CD14-positive monocyte (primary cell): ENCODE data around the gene ZNF296. TPM values are rescaled to one million over a fixed set of nuclear protein-coding genes. Genes with fewer than 3 reads are reported as not detected.

ENCODE experiments used
- DNase-seq, 3 donors: peaks; one replicate each; pipeline ENCODE4 v3.0.0-alpha.2; 2011 to 2022
- H2AFZ ChIP-seq: 2 replicates; pipeline ENCODE4 v1.6.0; 2012; ENCODE audit warnings: mild to moderate bottlenecking, low read depth, low read length, inconsistent platforms; ENCODE audit not compliant: insufficient read depth, poor library complexity, severe bottlenecking
- H3K27ac ChIP-seq, 2 donors: 1 replicate in 1 of 2; 2 replicates in 1 of 2; pipeline ENCODE4 v1.5.1; 2012 to 2013; ENCODE audit warnings: low read length in 2 of 2, control low read depth in 1 of 2, inconsistent platforms in 1 of 2, low read depth in 1 of 2, mild to moderate bottlenecking in 1 of 2
- H3K27me3 ChIP-seq, 2 donors: one replicate each; pipeline versions ENCODE4 v1.6.0 to v1.6.1; 2011 to 2013; ENCODE audit warnings: low read length in 2 of 2; ENCODE audit not compliant: control insufficient read depth in 2 of 2, insufficient read depth in 2 of 2
- H3K36me3 ChIP-seq, 2 donors: replicated peaks in 1 of 2; 1 replicate in 1 of 2; 2 replicates in 1 of 2; pipeline versions ENCODE4 v1.5.1 to v1.6.1; 2012 to 2013; ENCODE audit warnings: low read length in 2 of 2, control low read depth in 1 of 2, inconsistent platforms in 1 of 2, mild to moderate bottlenecking in 1 of 2; ENCODE audit not compliant: insufficient read depth in 2 of 2, control insufficient read depth in 1 of 2
- H3K4me1 ChIP-seq, 2 donors: 1 replicate in 1 of 2; 2 replicates in 1 of 2; pipeline versions ENCODE4 v1.5.1 to v1.6.1; 2012 to 2013; ENCODE audit warnings: low read length in 2 of 2, control low read depth in 1 of 2, inconsistent platforms in 1 of 2, mild to moderate bottlenecking in 1 of 2, moderate library complexity in 1 of 2; ENCODE audit not compliant: insufficient read depth in 2 of 2, control insufficient read depth in 1 of 2
- H3K4me2 ChIP-seq: replicated peaks from 2 replicates; pipeline ENCODE3; 2012; ENCODE audit warnings: low read length, moderate library complexity, mild to moderate bottlenecking; ENCODE audit not compliant: poor library complexity, severe bottlenecking; ENCODE audit errors: extremely low read depth
- H3K4me3 ChIP-seq, 3 experiments: fragments of 200-600 bp in 1 of 3; sonication (generic) in 1 of 3; replicated peaks in 1 of 3; 1 replicate in 2 of 3; 2 replicates in 1 of 3; pipeline ENCODE4 v1.5.1; 2011 to 2013; ENCODE audit warnings: low read length in 3 of 3, mild to moderate bottlenecking in 3 of 3, control low read depth in 2 of 3, low read depth in 2 of 3, inconsistent platforms in 1 of 3, moderate library complexity in 1 of 3
- H3K79me2 ChIP-seq: 2 replicates; pipeline ENCODE4 v1.6.0; 2012; ENCODE audit warnings: mild to moderate bottlenecking, control low read depth, inconsistent platforms, low read length, moderate library complexity; ENCODE audit not compliant: insufficient read depth
- H3K9ac ChIP-seq: 2 replicates; pipeline ENCODE4 v1.6.0; 2017; ENCODE audit warnings: low read length, mild to moderate bottlenecking; ENCODE audit not compliant: insufficient read depth, poor library complexity, severe bottlenecking
- H3K9me3 ChIP-seq, 2 donors: replicated peaks in 1 of 2; 1 replicate in 1 of 2; 2 replicates in 1 of 2; pipeline versions ENCODE4 v1.5.1 to v1.6.1; 2012 to 2013; ENCODE audit warnings: low read length in 2 of 2, control low read depth in 1 of 2; ENCODE audit not compliant: control insufficient read depth in 1 of 2, insufficient read depth in 1 of 2
- H4K20me1 ChIP-seq: 2 replicates; pipeline ENCODE4 v1.6.0; 2012; ENCODE audit warnings: mild to moderate bottlenecking, low read length, control low read depth, moderate library complexity; ENCODE audit not compliant: insufficient read depth
- H3K27ac Mint-ChIP-seq, 7 donors: one replicate each; pipeline ENCODE4 v1.8.0; 2020; ENCODE audit warnings: mild to moderate bottlenecking in 7 of 7, mixed read lengths in 7 of 7, moderate library complexity in 6 of 7, inconsistent platforms in 2 of 7
- H3K27me3 Mint-ChIP-seq, 3 donors: one replicate each; pipeline ENCODE4 v1.8.0; 2021 to 2022; ENCODE audit warnings: low read depth in 3 of 3, mild to moderate bottlenecking in 3 of 3, mixed read lengths in 3 of 3, moderate library complexity in 3 of 3, inconsistent platforms in 1 of 3
- H3K36me3 Mint-ChIP-seq, 2 donors: one replicate each; pipeline ENCODE4 v1.8.0; 2020; ENCODE audit warnings: mixed read lengths in 2 of 2, inconsistent platforms in 1 of 2, mild to moderate bottlenecking in 1 of 2
- H3K4me1 Mint-ChIP-seq: one replicate; pipeline ENCODE4 v1.8.0; 2020; ENCODE audit warnings: mild to moderate bottlenecking, mixed read lengths
- H3K4me3 Mint-ChIP-seq, 2 donors: one replicate each; pipeline ENCODE4 v1.8.0; 2020; ENCODE audit warnings: mild to moderate bottlenecking in 2 of 2, mixed read lengths in 2 of 2, moderate library complexity in 1 of 2
- H3K9me3 Mint-ChIP-seq, 7 donors: one replicate each; pipeline ENCODE4 v1.8.0; 2020 to 2022; ENCODE audit warnings: mixed read lengths in 7 of 7, mild to moderate bottlenecking in 6 of 7, moderate library complexity in 6 of 7, inconsistent platforms in 2 of 7
- CTCF ChIP-seq: fragments of 200-600 bp; IDR thresholded peaks from one replicate; pipeline ENCODE4 v1.8.0; 2022; ENCODE audit warnings: antibody characterized with exemption, mild to moderate bottlenecking
- WGBS: methylation state at CpG from one replicate; pipeline ENCODE4 v1.1.5; 2013; ENCODE audit warnings: missing lambda C conversion rate; ENCODE audit not compliant: insufficient coverage; 5-methylcytosine and 5-hydroxymethylcytosine counted together
- intact Hi-C, 2 donors: fragments of 100-400 bp; cut with micrococcal nuclease; formaldehyde crosslinking; loops; one replicate each; pipeline versions ENCODE4 v1.15.0 to v1.15.1; 2023
- polyA plus RNA-seq, 3 donors: library from polyadenylated mRNA; depleted of rRNA in 1 of 3; unstranded in 2 of 3; stranded (reverse) in 1 of 3; fragments of 300-500 nt in 2 of 3; fragments of >200 nt in 1 of 3; fragmentation: Illumina TruSeq in 2 of 3; gene quantifications; 1 replicate in 2 of 3; 2 replicates in 1 of 3; pipeline ENCODE4 v1.2.3, GENCODE V29; 2012 to 2021

The ZNF296 gene
- polyA plus RNA-seq, 3 donors: 3.8 to 7.2 (median 6.5) TPM

- Mint-ChIP-seq H3K27ac (peak overlapping the region; percentile 86 to 95 (median 94)), H3K36me3 (peaks cover 16 to 31% of the 10 kb centered on the region in 2 donors), H3K27me3 (peaks cover 0 to 2% (median 0%) of the 10 kb centered on the region in 3 donors), H3K9me3 (no peaks in the 10 kb centered on the region), H3K4me1 (peaks cover 46% of the 10 kb centered on the region), H3K4me3 (peak overlapping the region; percentile 89 to 93)
- H3K4me3 ChIP-seq: peak overlapping the region; percentile 67 to 91 (median 86)
- TF ChIP-seq CTCF: no peak
- H3K4me1 ChIP-seq: peaks cover 44 to 58% of the 10 kb centered on the region in 2 donors
- H3K4me2 ChIP-seq: peak overlapping the region; percentile 93
- under 1% methylated on average over 20 of the region's 26 CpGs for WGBS
- peak; percentile 92 to 94 (median 92) for DNase-seq
- peak overlapping the region; percentile 90 for H2AFZ ChIP-seq
- H3K27me3 ChIP-seq: no peaks in the 10 kb centered on the region
- intact Hi-C loops: loop anchor here in 1 of 2 donors (1.0 to 5.0 kb wide), 2 partner anchors 16 to 102 kb away; partner anchors contain the start of genes BLOC1S3 and TRAPPC6A
- no peaks in the 10 kb centered on the region for H3K9me3 ChIP-seq
- peaks cover 81% of the 10 kb centered on the region for H3K79me2 ChIP-seq
- peak overlapping the region; percentile 84 to 85 for H3K27ac ChIP-seq
- H4K20me1 ChIP-seq: peaks cover 79% of the 10 kb centered on the region
- peaks cover 23 to 26% of the 10 kb centered on the region in 2 donors for H3K36me3 ChIP-seq
- peak overlapping the region; percentile 81 for H3K9ac ChIP-seq
Observed at GRCh38 chr19:45075301-45076028, 813 bp downstream of the ZNF296 start.

DNA sequence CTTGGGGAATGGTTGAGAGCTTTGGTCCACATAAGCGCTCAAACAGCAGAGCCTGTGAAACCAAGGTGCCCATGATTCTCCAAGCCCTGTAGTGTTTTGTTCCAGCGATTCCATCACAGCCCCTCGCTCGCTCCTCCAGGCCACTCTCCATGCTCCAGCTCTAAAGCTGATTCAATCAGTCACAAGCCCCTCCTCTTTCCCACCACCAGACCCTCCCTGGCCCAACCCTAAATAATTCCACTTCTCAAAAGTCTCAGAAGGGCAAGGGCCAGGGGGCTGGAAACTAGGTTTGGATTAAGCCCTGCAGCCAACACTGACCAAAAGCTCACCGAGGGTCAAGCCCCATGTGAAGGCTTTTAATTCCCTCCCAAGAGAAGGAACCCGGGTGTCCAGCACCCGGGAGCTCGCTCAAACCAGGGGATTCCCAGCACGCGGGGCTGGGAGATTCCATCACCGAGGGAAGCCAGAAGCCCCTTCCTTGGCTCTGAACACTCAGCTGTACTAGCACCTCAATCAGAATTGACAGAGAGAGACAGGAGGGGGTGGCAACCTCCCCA lies 1.5 kb downstream of the ZNF296 start:
- Histone ChIP-seq H3K9me3 (no peaks in the 10 kb centered on the region), H3K4me3 (peak overlapping the region; percentile 10 to 91 (median 42)), H3K4me2 (peak overlapping the region; percentile 80), H3K9ac (peak overlapping the region; percentile 68), H3K36me3 (peaks cover 29 to 32% of the 10 kb centered on the region in 2 donors), H4K20me1 (peaks cover 81% of the 10 kb centered on the region), H3K27me3 (no peaks in the 10 kb centered on the region), H2AFZ (peak overlapping the region; percentile 74), H3K79me2 (peaks cover 74% of the 10 kb centered on the region), H3K4me1 (peaks cover 39 to 52% of the 10 kb centered on the region in 2 donors), H3K27ac (peak overlapping the region; percentile 84 to 85)
- peak in 2 of 3 donors; percentile 51 to 83 for DNase-seq
- Mint-ChIP-seq H3K9me3 (no peaks in the 10 kb centered on the region), H3K4me1 (peaks cover 40% of the 10 kb centered on the region), H3K36me3 (peaks cover 23 to 37% of the 10 kb centered on the region in 2 donors), H3K4me3 (peak overlapping the region; percentile 66 to 77), H3K27ac (peak overlapping the region; percentile 80 to 95 (median 87)), H3K27me3 (no peaks in the 10 kb centered on the region)
- no peak for TF ChIP-seq CTCF
- intact Hi-C loops: loop anchor here in 1 of 2 donors (1.0 to 5.0 kb wide), 2 partner anchors 16 to 102 kb away; partner anchors contain the start of genes BLOC1S3 and TRAPPC6A
- 64% methylated on average over 6 of the region's 11 CpGs for WGBS
